Cardiac muscle cell (in vitro differentiated cells and primary cell): ENCODE measurements around the gene PAFAH1B1. TPM values are rescaled to one million over a fixed set of nuclear protein-coding genes. Genes with fewer than 3 reads are reported as not detected.

Experiments
- DNase-seq, 2 donors: peaks; one replicate each; pipeline versions ENCODE4 v3.0.0 to v3.0.0-alpha.2; 2010 to 2017; ENCODE audit warnings: low read depth in 1 of 2, low spot score in 1 of 2
- H3K27ac ChIP-seq: fragments of 200-600 bp; sonication (generic); 2 replicates; pipeline ENCODE4 v1.5.1; 2016
- H3K27me3 ChIP-seq: fragments of 200-600 bp; sonication (generic); 2 replicates; pipeline ENCODE4 v1.6.0; 2016; ENCODE audit warnings: control low read depth
- H3K36me3 ChIP-seq: fragments of 200-600 bp; sonication (generic); 2 replicates; pipeline ENCODE4 v1.5.1; 2016; ENCODE audit warnings: control low read depth
- H3K4me1 ChIP-seq: fragments of 200-600 bp; sonication (generic); 2 replicates; pipeline ENCODE4 v1.8.1; 2017; ENCODE audit warnings: low read depth, mild to moderate bottlenecking, mixed run types
- H3K4me3 ChIP-seq: fragments of 200-600 bp; sonication (generic); 2 replicates; pipeline ENCODE4 v1.5.1; 2016; ENCODE audit warnings: mild to moderate bottlenecking
- H3K9me3 ChIP-seq: fragments of 200-600 bp; sonication (generic); 2 replicates; pipeline ENCODE4 v1.5.1; 2017; ENCODE audit warnings: low read depth, mild to moderate bottlenecking, control low read depth
- polyA plus RNA-seq: library from polyadenylated mRNA; unstranded; fragments of >200 nt; fragmentation: Nextera tagmentation; extraction: Ambion mirVana; gene quantifications from 2 replicates; pipeline ENCODE4 v1.2.1, GENCODE V29; 2016
- total RNA-seq: library from RNA; depleted of rRNA; stranded (reverse); fragments of >200 nt; gene quantifications from 2 replicates; pipeline ENCODE4 v1.2.3, GENCODE V29; 2016
- TF ChIP-seq, protein P1 (sequence below): IDR thresholded peaks from 2 replicates; pipeline ENCODE4 v1.5.1; 2012; ENCODE audit warnings: low read depth, mild to moderate bottlenecking, low read length

Gene PAFAH1B1
- total and polyA plus RNA-seq, 2 experiments from 2014 or later = 49.3 to 79.3 TPM

DNA sequence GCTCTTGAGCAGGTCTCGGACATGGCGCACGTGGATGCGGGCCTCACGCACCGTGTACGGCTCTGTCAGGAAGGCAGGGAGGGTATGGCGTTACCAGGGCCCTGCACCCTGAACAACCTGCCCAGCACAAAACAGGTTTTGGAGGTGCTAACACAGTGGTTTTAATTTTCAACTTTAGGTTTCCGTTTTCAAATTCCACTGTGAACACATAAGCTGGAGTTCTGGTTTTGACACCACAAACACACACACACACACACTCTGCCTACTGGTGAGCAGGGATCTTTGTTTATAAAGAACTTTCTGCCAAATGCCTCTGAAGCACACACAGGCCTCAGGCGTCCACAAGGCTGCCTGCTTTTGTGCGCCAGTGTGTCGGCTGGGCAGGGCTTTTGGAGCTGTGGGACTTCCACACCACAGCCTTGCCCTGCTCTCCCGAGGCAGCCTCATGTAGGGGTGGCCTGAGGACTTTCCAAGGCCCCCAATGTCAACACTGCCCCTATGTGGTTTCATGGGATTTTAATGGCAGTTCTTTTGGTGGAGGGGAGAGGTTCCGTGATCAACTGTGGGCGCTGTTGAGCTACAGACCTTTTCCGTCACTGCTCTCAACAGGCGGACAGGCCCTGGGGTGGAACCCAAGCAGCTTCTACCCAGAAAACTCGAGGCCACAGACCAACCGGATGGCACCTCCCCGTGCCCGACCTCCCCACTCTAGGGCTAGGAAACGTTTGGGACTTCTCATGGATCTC lies 108.7 kb downstream of the PAFAH1B1 start:
- no peak overlapping the region for H3K27ac ChIP-seq
- TF ChIP-seq, protein P1, sequence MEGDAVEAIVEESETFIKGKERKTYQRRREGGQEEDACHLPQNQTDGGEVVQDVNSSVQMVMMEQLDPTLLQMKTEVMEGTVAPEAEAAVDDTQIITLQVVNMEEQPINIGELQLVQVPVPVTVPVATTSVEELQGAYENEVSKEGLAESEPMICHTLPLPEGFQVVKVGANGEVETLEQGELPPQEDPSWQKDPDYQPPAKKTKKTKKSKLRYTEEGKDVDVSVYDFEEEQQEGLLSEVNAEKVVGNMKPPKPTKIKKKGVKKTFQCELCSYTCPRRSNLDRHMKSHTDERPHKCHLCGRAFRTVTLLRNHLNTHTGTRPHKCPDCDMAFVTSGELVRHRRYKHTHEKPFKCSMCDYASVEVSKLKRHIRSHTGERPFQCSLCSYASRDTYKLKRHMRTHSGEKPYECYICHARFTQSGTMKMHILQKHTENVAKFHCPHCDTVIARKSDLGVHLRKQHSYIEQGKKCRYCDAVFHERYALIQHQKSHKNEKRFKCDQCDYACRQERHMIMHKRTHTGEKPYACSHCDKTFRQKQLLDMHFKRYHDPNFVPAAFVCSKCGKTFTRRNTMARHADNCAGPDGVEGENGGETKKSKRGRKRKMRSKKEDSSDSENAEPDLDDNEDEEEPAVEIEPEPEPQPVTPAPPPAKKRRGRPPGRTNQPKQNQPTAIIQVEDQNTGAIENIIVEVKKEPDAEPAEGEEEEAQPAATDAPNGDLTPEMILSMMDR = no peak
- peaks cover 10% of the 10 kb centered on the region for H3K36me3 ChIP-seq
- H3K9me3 ChIP-seq = no peaks in the 10 kb centered on the region
- DNase-seq = no peak
- H3K27me3 ChIP-seq = no peaks in the 10 kb centered on the region
- H3K4me1 ChIP-seq = peaks cover 1% of the 10 kb centered on the region
- H3K4me3 ChIP-seq = no peak overlapping the region

DNA sequence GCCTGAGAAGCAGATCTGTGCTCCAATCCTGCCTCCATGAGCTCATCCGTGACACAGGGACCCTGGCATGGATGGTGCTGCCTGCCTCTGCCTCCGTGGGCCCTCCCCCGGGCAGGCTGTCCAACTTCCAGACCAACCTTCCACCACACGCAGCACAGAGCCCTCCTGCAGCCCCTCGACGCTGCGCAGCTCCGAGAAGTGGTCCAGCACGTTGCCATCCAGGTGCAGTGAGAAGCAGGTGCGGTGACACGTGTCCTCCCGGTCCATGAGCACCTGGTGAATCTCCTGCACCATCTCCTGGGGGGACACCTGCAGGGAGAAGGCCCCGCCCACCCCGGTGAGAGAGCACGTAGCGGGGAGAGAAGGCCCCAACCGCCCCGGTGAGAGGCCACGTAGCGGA lies 109.7 kb downstream of the PAFAH1B1 start:
- Histone ChIP-seq H3K27ac (no peak overlapping the region), H3K4me1 (peaks cover 11% of the 10 kb centered on the region), H3K9me3 (no peaks in the 10 kb centered on the region), H3K4me3 (no peak overlapping the region), H3K27me3 (no peaks in the 10 kb centered on the region), H3K36me3 (peaks cover 6% of the 10 kb centered on the region)
- no peak for DNase-seq
- TF ChIP-seq, protein P1 = no peak

DNA sequence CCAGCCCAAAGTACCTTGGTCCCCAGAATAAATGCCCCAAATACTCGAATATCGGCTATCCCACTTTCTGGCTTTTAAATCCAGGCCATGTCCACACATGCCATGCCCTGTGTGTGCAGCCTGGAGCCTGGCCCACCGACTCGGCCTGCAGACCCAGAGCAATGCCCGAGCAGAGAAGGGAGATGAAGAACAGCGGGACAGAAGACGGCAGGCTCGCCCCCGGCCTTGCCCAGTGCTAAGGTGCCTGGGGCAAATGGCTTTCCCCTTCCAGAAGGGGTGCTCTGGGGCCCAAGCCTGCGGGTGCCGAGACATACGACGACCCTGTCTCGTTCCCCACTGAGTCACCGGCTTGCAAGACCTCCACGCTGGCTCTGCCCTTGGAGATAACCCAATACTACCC lies 110.2 kb downstream of the PAFAH1B1 start:
- no peak overlapping the region for H3K27ac ChIP-seq
- H3K27me3 ChIP-seq = no peaks in the 10 kb centered on the region
- H3K4me3 ChIP-seq = no peak overlapping the region
- H3K9me3 ChIP-seq = no peaks in the 10 kb centered on the region
- peaks cover 6% of the 10 kb centered on the region for H3K36me3 ChIP-seq
- TF ChIP-seq, protein P1 = no peak
- H3K4me1 ChIP-seq = peaks cover 15% of the 10 kb centered on the region
- DNase-seq = no peak

DNA sequence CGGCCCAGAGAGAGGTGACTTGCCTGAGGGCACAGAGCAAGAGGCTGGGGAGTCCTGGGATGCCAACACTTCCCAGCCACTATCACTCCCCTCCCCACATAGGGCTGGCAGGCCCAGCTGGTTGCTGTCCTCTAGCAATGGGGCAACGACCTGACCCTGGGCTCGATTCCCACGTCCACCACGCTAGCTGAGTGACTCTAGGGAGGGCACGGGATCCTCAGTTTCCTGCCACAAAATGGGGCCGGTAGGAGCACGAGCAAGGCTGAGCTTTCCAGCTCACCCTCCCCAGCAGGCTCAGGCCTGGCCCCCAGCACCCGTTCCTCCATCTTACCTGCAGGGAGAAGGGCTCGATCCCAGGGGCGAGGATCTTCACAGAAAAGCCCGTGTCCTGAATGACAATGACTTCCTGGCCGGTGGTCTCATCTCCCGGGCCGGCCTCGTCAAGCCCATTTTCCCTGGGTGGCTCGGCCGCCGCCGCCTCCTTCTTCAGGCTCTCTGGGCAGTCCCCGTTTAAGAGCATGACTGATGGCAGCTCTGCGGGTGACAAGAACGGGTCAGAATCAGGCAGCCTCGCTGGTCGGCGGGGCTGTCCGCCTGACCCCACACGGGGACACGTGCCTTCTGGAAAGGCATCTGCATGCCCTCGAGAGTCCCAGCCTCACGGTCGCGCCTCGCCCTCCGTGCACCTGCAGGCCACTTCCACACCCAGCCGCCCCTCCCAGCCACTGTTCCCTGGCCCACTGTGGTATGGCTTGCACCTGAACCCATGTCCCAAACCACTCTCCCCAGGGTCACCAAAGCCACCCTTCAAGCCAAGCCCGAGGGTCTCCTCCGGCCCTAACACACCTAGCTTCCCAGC lies 110.8 kb downstream of the PAFAH1B1 start:
- no peaks in the 10 kb centered on the region for H3K9me3 ChIP-seq
- TF ChIP-seq, protein P1 = no peak
- DNase-seq = no peak

DNA sequence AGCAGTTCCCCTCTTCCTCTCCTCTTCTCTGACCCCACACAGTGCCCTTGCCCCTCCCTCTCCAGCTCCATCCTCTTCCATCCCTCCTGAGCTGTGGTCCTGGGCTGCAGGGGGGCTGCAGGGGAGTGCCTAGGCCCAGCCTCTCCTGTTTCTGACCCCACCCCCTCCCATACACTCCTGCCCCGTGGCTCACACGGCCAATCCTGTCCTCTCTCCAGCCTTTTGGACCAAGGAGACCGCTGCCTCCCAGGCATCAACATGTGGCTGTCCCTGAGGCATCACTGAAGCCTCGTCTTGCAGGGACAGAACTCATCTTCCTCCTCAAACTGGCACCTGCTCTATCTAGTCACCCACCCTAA lies 111.4 kb downstream of the PAFAH1B1 start:
- no peak overlapping the region for H3K27ac ChIP-seq

More for the DNA sequence above, 110.8 kb downstream of the PAFAH1B1 start:
- H3K36me3 ChIP-seq = peaks cover 4% of the 10 kb centered on the region
- peaks cover 15% of the 10 kb centered on the region for H3K4me1 ChIP-seq
- no peak overlapping the region for H3K4me3 ChIP-seq
- no peaks in the 10 kb centered on the region for H3K27me3 ChIP-seq
- H3K27ac ChIP-seq = no peak overlapping the region

More for the DNA sequence above, 111.4 kb downstream of the PAFAH1B1 start:
- Histone ChIP-seq H3K4me1 (peaks cover 21% of the 10 kb centered on the region), H3K4me3 (no peak overlapping the region), H3K27me3 (no peaks in the 10 kb centered on the region), H3K9me3 (no peaks in the 10 kb centered on the region), H3K36me3 (peaks cover 4% of the 10 kb centered on the region)
- DNase-seq = no peak
- TF ChIP-seq, protein P1 = no peak
